Fibroblast of skin of scalp (primary cell): ENCODE results near the gene TRPV3.
"Not testable (repeated sequence)": the region's sequence is repeated elsewhere in the genome, so short reads cannot be mapped to it uniquely, and the experiment has no call there.

Experiments
- DNase-seq: peaks from one replicate; pipeline ENCODE4 v3.0.0-alpha.2; 2013

Gene TRPV3

GRCh38 chr17:3469529-3469928 lies 88.1 kb downstream of the TRPV3 start:
- DNase-seq, result no peak

DNA sequence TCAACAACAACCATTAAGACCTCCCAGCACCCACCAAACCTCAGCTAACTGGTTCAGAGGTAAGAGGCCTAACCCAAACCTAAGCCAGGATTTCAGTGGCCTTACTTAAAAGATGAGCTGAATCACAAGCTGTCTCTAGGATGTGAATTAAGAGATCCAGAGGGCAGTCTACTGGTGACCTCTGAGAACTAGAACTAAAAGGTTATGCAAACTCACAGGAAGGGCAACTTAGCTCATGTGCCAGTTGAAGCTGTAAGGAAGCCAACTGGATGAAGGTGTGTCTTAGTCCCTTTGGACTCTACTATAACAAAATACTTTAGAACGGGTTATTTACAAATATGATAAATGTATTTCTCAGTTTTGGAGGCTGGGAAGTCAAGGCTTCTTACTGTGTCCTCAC lies 91.3 kb downstream of the TRPV3 start:
- DNase-seq, result not testable (repeated sequence)
